DMS79 (cell line): ENCODE data around the gene COMMD3.
"Not testable (repeated sequence)": the region's sequence is repeated elsewhere in the genome, so short reads cannot be mapped to it uniquely, and the experiment has no call there.

Source experiments
- DNase-seq: peaks from one replicate; lab custom pipeline; 2025; lab: John Stamatoyannopoulos, UW

COMMD3 gene

GRCh38 chr10:22316286-22317075, at the start of gene COMMD3:
TSS of gene COMMD3 (plus strand) at chr10:22316388. CDS start at chr10:22316418, 30 bp downstream.
- DNase-seq, result peak; percentile 28

DNA sequence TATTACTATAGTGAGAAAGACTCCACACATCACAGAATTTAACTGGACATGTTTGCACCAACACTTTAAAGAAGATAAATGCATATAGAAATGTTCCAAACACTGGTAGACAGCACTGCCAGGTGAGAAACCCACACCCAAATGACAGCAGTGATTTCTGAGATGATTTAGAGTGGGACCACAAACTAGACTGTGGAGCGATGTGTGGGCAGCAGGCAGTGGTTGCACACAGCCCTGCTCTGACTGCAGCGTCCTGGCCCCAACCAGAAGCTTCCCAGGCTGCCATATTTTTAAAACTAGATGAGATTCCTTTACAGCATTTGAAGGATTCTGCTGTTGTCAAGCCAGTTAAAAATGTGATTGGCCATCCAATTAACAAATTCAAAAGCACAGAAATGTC, 47.7 kb upstream of the COMMD3 start:
- DNase-seq, result no peak

- no peak for DNase-seq
These were observed 44.4 kb upstream of the COMMD3 start for GRCh38 chr10:22271786-22272185.

DNA sequence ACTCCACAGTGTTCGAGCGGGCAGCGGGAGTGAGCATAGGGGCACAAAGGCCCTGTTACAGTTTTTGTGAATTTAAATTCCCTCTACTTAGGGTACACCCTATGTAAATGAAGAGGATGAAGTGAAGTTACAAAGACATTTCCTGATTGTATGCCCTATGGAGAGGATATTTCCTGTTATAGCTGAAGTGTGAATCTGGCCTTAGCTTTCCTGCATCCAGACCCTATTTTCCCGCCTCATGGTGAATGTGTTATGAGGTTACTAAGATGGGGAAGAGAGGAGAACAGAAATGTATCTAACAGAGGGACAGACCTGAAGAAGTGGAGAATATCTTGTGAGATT, 37.8 kb upstream of the COMMD3 start:
- DNase-seq, result no peak

DNA sequence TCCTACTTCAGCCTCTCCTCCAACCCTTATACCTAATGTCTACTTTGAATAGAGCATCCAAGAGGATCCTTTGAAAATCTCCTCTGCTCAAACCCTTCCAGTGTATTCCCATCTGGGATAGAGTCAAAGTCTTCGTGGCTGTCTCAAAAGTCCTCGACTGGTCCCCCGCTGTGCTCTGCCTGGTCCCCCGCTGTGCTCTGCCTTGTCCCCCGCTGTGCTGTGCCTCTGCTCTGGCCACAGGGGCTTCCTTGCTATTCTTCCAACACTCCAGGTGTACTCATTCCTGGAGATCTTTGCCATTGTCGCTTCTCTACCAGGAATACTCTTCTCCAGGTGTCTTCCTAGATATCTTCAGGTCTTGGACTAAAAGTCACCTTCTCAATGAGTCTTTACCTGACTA, 36.1 kb upstream of the COMMD3 start:
- no peak for DNase-seq

DNA sequence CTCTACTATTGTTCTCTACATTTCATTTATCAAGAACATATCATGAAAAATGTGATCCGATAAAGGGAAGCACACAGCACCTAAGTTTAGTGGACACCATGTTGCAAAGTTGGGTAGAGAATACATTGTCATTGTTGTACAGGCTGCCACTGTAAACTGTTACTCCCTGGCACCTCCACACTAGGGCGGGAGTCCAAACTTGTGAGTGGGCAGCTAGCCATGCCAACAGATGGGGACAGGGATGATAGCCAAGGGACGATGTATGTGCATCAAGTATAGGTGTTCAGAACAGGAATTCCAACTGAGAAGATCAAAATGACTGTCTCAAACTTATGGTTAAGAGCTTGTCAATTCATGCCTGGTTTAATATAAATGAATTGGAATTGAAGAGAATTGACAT, 31.1 kb upstream of the COMMD3 start:
- DNase-seq, result no peak

DNA sequence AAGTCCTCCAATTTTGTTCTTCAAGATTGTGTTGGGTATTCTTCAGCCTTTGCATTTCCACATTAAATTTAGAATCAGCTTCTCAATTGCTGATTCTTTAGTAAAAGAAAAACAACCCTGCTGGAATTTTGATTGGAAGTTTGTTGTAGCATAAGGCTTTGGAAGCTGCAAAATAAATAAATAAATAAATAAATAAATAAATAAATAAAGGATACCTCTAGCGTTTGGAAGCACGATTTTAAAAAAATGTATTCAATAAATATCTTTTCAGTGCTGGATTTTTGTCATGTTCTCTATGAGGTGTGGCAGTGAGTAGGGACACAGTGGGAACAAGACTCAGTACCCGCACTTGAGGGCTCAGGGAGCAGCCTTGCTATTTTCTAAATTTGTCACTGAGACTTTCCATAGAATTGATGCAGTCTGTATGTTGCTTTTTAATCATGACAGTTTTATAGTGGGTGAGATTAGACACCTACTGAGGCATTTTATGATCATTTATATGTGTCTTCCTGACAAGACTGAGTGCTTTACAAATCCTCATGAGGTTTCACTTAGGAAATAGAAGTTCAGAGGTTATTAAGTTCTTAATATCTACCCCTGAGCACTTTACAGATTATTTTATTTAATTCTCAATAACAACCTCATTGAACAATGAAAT, 22.3 kb upstream of the COMMD3 start:
- DNase-seq, result no peak

DNA sequence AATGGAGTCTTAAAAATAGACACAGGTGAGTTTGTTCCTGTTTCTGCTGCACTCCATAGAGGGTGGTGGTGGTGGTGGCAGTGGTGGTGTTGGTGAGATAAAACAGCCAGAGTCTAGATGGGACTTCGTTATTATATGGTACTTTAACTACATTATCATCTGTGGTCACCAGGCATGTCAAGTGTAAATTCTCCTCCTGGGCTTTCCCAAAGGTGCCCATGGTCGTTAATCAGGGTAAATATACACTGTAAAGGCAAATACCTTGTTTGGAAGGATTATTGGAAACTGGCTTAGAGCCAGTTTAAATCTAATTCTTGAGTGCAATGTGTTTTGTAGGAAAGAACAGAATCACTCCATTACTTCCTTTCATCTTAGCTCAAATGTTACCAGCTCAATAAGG, 21.5 kb upstream of the COMMD3 start:
- DNase-seq, result peak; percentile 8

DNA sequence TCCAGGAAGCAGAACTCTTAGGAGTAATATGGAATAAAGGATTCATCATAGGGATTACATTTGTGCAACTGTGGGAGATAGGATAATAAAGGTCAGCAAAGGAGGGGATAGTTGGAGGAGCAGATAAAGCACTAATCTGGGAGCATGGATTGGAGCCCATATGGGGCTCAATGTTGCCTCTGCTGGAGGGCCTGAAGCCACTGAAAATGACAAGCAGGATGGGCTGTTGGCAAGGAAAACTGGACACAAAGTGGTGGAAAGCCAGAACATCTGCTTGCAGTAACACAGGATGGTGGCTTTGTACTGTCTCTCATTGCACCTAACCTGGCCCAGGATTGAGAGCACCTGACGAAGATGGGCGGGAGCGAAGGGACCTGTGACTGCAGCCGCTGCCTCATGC, 15.0 kb upstream of the COMMD3 start:
- no peak for DNase-seq

DNA sequence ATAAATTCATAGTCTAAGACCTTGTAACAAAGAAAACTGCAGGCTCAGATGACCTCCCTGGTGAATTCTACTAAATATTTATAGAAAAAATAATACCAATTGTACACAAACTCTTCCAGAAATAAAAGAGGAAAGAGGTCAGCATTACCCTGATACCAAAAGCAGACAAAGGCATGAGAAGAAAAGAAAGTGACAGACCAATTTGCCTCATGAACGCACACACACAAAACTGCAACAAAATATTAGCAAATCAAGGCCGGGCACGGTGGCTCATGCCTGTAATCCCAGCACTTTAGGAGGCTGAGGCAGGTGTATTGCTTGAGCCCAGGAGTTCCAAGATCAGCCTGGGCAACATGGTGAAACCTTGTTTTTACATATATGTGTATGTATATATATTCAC, 12.7 kb upstream of the COMMD3 start:
- no peak for DNase-seq

- DNase-seq, result no peak
These were observed 10.5 kb upstream of the COMMD3 start for GRCh38 chr10:22305721-22306120.

DNA sequence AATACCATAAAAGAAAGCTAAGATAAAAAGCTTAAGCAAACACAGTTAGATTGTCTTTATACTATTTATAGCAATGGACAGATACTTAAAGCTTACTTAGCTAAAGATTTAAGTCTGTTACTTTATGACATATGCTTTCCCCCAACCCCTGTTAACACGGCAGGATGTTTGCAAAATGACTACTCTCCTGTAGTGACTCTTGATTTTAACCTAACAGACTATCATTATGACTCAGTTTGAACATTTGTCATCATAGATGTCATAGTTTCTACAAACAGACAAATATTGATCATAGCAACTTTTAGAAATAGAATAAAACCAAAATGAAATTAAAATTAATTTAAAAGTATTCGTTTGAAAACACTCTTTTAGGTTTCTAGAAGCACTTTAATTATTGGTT, 7.8 kb upstream of the COMMD3 start:
- no peak for DNase-seq

- no peak for DNase-seq
These were observed 6.8 kb upstream of the COMMD3 start for GRCh38 chr10:22309180-22310000.

GRCh38 chr10:22310012-22310411, 6.2 kb upstream of the COMMD3 start:
- not testable (repeated sequence) for DNase-seq

- DNase-seq, result no peak
These were observed 5.3 kb upstream of the COMMD3 start for GRCh38 chr10:22310928-22311327.

GRCh38 chr10:22314852-22315251, 1.3 kb upstream of the COMMD3 start:
- no peak for DNase-seq

DNA sequence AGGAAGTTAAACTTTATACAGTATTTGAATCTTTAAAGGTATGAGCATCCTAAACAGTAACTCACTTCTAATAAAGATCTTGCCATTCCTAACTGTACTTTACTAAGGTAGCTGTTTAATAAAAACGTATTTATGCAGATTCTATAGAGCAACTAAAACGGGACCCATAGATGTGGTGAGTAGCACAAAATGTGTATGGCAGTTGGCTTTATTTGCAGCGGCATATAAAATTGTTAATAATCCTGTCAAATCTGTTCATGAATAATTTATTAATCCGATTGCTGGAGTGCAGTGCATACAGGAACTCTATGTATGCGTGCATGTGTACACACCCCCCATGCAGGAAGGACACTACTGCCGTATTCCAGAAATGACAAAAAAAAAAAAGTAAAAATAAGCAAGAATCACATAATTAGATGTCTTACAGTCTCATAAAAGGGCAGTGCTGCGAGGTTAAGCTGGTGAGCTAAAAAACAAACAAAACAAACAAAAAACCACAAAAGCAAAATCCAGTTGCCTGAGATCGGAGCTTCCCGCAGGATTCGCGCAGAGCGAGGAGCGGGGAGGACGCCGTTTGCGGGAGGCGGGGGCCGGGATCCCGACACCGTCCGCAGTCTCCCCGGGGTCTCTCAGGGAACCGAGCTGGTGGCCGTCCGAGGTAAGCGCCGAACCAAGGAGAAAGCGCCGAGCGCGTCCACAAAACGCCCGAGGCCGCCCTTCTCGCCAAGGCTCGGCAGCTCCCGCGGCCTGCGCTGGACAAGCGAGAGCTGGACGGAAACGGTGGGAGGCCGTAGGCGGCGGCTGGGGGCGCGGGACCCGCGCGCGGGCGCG, 518 bp upstream of the COMMD3 start:
- no peak for DNase-seq

GRCh38 chr10:22317076-22317370, 835 bp downstream of the COMMD3 start:
- DNase-seq, result no peak

DNA sequence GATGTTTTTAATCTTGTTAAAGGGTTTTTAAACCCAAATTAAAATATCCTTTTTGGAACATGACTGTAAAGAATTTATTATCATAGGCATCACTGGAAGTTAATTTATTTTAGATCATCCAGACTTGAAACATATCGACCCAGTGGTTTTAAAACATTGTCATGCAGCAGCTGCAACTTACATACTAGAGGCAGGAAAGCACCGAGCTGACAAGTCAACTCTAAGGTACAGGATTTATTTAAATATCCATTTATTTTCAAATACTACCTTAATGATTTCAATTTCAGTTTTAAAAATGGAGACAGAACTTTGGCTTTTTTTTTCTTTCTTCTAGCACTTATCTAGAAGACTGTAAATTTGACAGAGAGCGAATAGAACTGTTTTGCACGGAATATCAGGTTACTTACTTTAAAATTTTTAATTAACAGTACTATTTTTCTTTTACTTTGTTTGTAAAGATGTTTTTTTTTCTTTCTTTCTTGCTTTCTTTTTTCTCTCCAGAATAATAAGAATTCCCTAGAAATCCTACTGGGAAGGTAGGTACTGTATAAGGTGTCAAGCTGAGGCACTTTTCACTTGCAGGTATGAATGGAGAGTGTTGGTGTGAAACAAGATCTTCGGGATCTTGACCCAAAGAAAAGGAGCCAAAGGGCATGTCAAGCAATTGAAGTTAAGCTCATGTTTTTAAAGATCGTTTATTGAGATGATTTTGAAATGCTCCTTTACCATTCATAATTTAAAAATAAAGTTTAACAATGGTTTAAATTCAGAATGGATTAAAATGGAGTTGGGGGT, 1.8 kb downstream of the COMMD3 start:
- no peak for DNase-seq

GRCh38 chr10:22318772-22319171, 2.6 kb downstream of the COMMD3 start:
- DNase-seq, result no peak

DNA sequence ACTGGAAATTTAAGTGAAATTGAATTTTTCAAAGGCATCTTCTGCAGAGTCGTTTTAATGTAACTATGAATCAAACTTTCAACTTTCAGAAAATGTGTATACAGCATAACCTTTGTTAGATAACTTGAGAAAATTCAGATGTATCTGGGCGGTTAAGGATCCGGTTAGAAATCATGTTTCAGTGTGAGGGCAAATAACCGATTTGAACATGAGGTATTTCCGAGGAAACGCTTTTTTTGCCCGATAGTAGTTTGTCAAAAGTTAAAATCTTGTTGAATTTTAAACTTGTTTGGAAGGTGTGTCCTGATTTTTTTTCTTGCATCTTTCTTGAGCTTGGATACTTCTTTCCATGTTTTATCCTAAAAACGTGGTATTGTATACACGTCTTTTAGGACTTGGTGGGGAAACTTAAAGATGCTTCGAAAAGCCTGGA, 3.4 kb downstream of the COMMD3 start:
- no peak for DNase-seq
